Bronchial epithelial cell (primary cell): Measurements from ENCODE around the gene DNMT1. TPM values are rescaled to one million over a fixed set of nuclear protein-coding genes. Genes with fewer than 3 reads are reported as not detected.
A peak's percentile ranks its signal among the peaks of the same experiment; 100 is the strongest.

Experiments
- DNase-seq: peaks from one replicate; pipeline ENCODE4 v3.0.0-alpha.2; 2010; ENCODE audit warnings: low read depth
- FAIRE-seq: peaks from 2 replicates; lab custom pipeline; 2011; peaks lifted over from hg19 to GRCh38; lab: Jason Lieb, UNC
- H3K27me3 ChIP-seq: 2 replicates; pipeline ENCODE4 v1.5.1; 2011; ENCODE audit warnings: low read length; ENCODE audit not compliant: control insufficient read depth, insufficient read depth
- H3K36me3 ChIP-seq: 2 replicates; pipeline ENCODE4 v1.5.1; 2011; ENCODE audit warnings: low read length; ENCODE audit not compliant: control insufficient read depth, insufficient read depth
- H3K4me3 ChIP-seq: 2 replicates; pipeline ENCODE4 v1.5.1; 2011; ENCODE audit warnings: mild to moderate bottlenecking, low read depth, low read length, control low read depth
- CTCF ChIP-seq: IDR thresholded peaks from 2 replicates; pipeline ENCODE4 v1.5.1; 2011; ENCODE audit warnings: mild to moderate bottlenecking, moderate library complexity, low read length, control low read depth, inconsistent platforms; ENCODE audit not compliant: insufficient read depth, severe bottlenecking
- total RNA-seq: library from RNA; depleted of rRNA; stranded (reverse); fragments of >200 nt; gene quantifications from 2 replicates; pipeline ENCODE4 v1.2.1, GENCODE V29; 2014

DNMT1 gene
- total RNA-seq, 1 donor from 2014 or later = 12.4 TPM

DNA sequence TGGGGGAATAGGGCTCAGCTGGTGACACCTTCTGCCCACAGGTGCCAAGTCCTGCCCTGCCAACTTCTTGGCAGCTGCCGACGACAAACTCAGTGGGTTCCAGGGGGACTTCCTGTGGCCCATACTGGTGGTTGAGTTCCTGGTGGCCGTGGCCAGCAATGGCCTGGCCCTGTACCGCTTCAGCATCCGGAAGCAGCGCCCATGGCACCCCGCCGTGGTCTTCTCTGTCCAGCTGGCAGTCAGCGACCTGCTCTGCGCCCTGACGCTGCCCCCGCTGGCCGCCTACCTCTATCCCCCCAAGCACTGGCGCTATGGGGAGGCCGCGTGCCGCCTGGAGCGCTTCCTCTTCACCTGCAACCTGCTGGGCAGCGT, 81.2 kb downstream of the DNMT1 start:
- FAIRE-seq (no peak), DNase-seq (no peak)
- TF ChIP-seq CTCF = no peak
- H3K36me3 ChIP-seq = peaks cover 48% of the 10 kb centered on the region
- no peak overlapping the region for H3K4me3 ChIP-seq
- no peaks in the 10 kb centered on the region for H3K27me3 ChIP-seq

- FAIRE-seq = no peak
- peak; percentile 35 for DNase-seq
- peak; percentile 85 for TF ChIP-seq CTCF
- Histone ChIP-seq H3K27me3 (no peaks in the 10 kb centered on the region), H3K4me3 (no peak overlapping the region), H3K36me3 (peaks cover 48% of the 10 kb centered on the region)
These were observed 81.7 kb downstream of the DNMT1 start for GRCh38 chr19:10112895-10113591.

DNA sequence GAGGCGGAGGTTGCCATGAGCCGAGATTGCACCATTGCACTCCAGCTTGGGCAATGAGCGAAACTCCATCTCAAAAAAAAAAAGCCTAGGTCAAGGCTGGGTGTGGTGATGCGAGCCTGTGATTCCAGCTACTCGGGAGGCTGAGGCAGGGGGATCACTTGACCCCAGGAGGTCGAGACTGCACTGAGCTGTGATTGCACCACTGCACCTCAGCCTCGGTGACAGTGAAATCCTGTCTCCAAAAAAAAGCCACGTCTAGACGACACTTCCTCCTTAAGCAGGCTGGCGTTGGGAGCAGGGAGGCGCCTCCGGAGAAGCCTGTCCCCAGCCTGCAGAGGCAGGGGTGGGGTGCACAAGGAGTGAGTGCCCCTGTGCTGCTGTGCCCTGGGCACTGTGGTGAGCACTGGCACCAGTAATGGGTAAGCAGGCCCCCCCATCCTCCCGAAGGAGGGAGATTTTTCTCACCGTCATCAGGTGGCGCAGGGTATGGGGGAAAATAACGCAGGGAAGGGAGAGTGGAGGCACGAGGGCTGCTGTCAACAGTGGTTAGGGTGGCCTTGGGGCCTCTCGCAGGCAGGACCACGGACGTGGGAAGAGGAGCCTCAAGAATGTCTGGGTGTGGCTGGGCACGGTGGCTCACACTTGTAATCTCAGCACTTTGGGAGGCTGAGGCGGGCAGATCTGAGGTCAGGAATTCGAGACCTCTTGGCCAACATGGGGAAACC, 82.6 kb downstream of the DNMT1 start:
- TF ChIP-seq CTCF = no peak
- DNase-seq (no peak), FAIRE-seq (no peak)
- no peak overlapping the region for H3K4me3 ChIP-seq
- peaks cover 54% of the 10 kb centered on the region for H3K36me3 ChIP-seq
- H3K27me3 ChIP-seq = no peaks in the 10 kb centered on the region

GRCh38 chr19:10111405-10111811, 83.3 kb downstream of the DNMT1 start, which contains the start of gene P2RY11:
P2RY11 (plus strand) TSS chr19:10111693; CDS start chr19:10111722, 29 bp downstream.
- no peak for TF ChIP-seq CTCF
- no peak within 1 kb of the TSS for H3K4me3 ChIP-seq
- DNase-seq (no peak), FAIRE-seq (no peak)
- peaks cover 49% of the 10 kb centered on the region for H3K36me3 ChIP-seq
- no peaks in the 10 kb centered on the region for H3K27me3 ChIP-seq

GRCh38 chr19:10110972-10111317, 83.8 kb downstream of the DNMT1 start:
- Histone ChIP-seq H3K36me3 (peaks cover 45% of the 10 kb centered on the region), H3K4me3 (no peak overlapping the region), H3K27me3 (no peaks in the 10 kb centered on the region)
- DNase-seq = no peak
- no peak for FAIRE-seq
- no peak for TF ChIP-seq CTCF
